OCI-LY7 (cell line): Measurements from ENCODE around the gene MBD3.

Experiments
- EZH2phosphoT487 ChIP-seq: fragments of 200-600 bp; sonication (generic); IDR thresholded peaks from 2 replicates; pipeline ENCODE4 v1.6.1; 2018; ENCODE audit warnings: low read depth, borderline replicate concordance, mild to moderate bottlenecking, mixed run types, antibody characterized with exemption, low read length, moderate library complexity, mixed read lengths
- TF ChIP-seq, protein P1 (sequence below): fragments of 200-600 bp; sonication (generic); conservative IDR thresholded peaks from 2 replicates; pipeline ENCODE4 v1.5.1; 2014; ENCODE audit warnings: mild to moderate bottlenecking, antibody characterized with exemption, low read length, moderate library complexity, mixed read lengths

DNA sequence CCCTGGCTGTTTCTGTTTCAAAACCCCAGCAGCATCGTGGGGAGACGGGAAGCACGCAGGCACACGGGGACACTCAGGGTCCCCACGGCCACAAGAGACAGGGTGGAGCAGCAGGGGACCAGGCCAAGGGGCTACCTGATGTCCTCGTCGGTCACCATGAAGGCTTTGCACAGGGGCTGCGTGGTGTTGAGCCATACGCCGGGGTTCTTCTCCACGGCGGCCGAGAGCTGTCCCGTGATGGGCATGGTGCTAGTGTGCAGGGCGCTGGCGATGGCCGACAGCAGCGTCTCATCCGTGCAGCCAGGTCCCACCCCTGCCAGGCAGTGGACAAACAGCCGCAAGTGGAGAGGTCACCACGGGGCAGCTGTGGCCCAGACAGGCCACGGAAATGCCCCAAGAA is 11.7 kb downstream of the MBD3 start:
- TF ChIP-seq, protein P1, sequence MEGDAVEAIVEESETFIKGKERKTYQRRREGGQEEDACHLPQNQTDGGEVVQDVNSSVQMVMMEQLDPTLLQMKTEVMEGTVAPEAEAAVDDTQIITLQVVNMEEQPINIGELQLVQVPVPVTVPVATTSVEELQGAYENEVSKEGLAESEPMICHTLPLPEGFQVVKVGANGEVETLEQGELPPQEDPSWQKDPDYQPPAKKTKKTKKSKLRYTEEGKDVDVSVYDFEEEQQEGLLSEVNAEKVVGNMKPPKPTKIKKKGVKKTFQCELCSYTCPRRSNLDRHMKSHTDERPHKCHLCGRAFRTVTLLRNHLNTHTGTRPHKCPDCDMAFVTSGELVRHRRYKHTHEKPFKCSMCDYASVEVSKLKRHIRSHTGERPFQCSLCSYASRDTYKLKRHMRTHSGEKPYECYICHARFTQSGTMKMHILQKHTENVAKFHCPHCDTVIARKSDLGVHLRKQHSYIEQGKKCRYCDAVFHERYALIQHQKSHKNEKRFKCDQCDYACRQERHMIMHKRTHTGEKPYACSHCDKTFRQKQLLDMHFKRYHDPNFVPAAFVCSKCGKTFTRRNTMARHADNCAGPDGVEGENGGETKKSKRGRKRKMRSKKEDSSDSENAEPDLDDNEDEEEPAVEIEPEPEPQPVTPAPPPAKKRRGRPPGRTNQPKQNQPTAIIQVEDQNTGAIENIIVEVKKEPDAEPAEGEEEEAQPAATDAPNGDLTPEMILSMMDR, result no peak
- no peak for TF ChIP-seq EZH2phosphoT487
